ENCODE results near the gene TIGD7.

TIGD7 gene

DNA sequence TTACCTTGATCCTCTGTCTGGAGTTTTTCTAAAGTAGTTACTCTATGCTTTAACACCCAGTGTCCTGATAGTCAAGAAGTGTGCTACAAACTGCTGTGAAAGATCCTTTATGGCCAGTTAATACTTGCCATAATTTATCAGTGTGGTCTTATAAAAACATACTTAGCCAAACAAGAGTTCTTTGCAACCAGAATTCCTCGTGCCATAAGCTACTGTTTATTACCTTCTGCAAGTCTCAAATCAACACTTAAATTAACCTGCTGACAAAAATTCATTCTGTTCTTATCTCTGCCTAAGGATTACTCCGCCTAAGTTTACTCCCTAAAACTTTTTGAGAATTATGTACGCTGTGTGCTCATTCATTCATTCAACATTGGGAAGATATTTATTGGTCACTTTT lies 22.9 kb upstream of the TIGD7 start:
- in situ Hi-C loops (cut with MboI; ENCODE audit: low pct_unique_long_range_greater_than_20kb, low sequenced_read_pairs, unreplicated experiment), result no loop called here
- no peak for DNase-seq (ENCODE audit: low spot score)
- TF ChIP-seq, protein P1, sequence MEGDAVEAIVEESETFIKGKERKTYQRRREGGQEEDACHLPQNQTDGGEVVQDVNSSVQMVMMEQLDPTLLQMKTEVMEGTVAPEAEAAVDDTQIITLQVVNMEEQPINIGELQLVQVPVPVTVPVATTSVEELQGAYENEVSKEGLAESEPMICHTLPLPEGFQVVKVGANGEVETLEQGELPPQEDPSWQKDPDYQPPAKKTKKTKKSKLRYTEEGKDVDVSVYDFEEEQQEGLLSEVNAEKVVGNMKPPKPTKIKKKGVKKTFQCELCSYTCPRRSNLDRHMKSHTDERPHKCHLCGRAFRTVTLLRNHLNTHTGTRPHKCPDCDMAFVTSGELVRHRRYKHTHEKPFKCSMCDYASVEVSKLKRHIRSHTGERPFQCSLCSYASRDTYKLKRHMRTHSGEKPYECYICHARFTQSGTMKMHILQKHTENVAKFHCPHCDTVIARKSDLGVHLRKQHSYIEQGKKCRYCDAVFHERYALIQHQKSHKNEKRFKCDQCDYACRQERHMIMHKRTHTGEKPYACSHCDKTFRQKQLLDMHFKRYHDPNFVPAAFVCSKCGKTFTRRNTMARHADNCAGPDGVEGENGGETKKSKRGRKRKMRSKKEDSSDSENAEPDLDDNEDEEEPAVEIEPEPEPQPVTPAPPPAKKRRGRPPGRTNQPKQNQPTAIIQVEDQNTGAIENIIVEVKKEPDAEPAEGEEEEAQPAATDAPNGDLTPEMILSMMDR (IDR thresholded peaks at IDR 0.05; ENCODE audit: extremely low read depth, insufficient read depth, missing control alignments), result no peak

DNA sequence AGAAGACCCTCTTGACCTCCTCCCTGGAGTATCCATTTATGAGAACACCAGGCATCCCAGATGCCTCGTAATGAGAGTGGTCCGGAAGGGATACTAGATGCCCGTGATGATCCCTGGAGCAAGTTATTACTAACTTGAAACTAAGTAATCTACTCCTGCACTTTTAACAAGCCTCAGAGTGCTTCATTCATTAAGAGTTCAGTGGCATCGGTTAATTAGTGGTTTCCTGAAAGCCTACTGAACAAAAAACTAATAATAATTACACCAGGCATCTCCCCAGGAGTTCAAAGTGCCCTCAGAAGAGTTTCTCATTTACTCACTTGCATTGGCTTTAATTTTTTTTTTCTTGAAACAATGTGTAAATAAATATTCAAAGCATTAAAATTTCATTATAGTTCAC lies 22.3 kb upstream of the TIGD7 start:
- no peak for DNase-seq (ENCODE audit: low spot score)
- in situ Hi-C loops (cut with MboI; ENCODE audit: low pct_unique_long_range_greater_than_20kb, low sequenced_read_pairs, unreplicated experiment), result no loop called here
- TF ChIP-seq, protein P1 (IDR thresholded peaks at IDR 0.05; ENCODE audit: extremely low read depth, insufficient read depth, missing control alignments), result no peak

DNA sequence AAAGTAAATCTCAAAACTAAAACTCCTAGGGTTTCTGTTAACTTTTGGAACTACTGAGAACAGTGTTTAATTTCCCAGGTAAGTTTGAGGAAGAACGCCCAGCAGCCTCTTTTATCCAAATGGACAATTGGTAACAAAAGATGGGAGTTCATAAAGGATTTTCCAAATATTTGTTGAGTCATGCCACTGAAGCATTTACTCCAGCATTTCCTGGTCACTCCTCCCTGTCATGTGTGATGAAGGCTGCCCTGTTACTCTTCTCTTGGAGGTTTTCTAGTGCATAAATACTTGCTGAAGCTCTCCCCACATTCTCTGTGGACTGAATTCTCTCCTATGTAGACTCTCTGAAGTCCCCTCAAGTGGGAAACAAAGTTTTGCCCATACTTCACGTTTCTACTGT lies 16.6 kb upstream of the TIGD7 start:
- TF ChIP-seq, protein P1 (IDR thresholded peaks at IDR 0.05; ENCODE audit: extremely low read depth, insufficient read depth, missing control alignments), result no peak
- no peak for DNase-seq (ENCODE audit: low spot score)
- in situ Hi-C loops (cut with MboI; ENCODE audit: low pct_unique_long_range_greater_than_20kb, low sequenced_read_pairs, unreplicated experiment), result no loop called here

DNA sequence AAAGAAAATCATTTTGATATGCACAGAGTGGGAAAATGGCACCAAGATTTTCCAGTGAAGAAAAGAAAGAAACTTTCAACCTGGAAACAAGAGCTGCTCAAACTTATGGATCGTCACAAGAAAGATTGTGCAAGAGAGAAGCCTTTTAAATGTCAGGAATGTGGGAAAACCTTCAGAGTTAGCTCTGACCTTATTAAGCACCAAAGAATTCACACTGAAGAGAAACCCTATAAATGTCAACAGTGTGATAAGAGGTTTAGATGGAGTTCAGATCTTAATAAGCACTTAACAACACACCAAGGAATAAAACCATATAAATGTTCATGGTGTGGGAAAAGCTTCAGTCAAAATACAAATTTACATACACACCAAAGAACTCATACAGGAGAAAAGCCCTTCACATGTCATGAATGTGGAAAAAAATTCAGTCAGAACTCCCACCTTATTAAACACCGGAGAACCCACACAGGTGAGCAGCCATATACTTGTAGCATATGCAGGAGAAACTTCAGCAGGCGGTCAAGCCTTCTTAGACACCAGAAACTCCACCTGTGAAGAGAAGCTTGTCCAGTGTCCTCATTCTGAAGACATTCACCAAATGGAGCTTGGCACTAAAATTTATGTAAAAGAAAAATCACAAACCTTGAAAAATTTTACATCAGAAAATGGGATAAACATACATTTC lies 12.2 kb upstream of the TIGD7 start:
- DNase-seq (ENCODE audit: low spot score), result no peak
- TF ChIP-seq, protein P1 (IDR thresholded peaks at IDR 0.05; ENCODE audit: extremely low read depth, insufficient read depth, missing control alignments), result no peak
- in situ Hi-C loops (cut with MboI; ENCODE audit: low pct_unique_long_range_greater_than_20kb, low sequenced_read_pairs, unreplicated experiment), result no loop called here

DNA sequence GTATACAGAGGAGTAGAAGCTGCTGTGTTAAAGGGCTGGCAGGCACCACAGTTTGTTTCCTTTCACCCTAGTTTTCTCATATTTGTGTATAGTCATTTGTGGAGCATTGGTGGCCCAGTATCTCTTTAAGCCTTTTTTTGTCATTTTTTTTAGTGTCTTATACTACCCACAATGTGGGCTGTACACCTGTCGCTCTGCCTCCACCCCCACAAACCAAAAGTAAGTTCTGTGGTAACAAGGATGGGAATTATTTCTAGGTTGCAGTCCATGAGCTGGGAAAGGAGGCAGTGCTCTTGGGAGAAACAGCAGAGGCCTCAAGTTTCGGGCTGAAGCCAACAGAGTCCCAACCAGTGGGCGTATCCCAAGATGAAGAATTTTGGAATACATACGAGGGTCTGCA lies 6.3 kb upstream of the TIGD7 start:
- in situ Hi-C loops (cut with MboI; ENCODE audit: low pct_unique_long_range_greater_than_20kb, low sequenced_read_pairs, unreplicated experiment), result no loop called here
- DNase-seq (ENCODE audit: low spot score), result no peak
- TF ChIP-seq, protein P1 (IDR thresholded peaks at IDR 0.05; ENCODE audit: extremely low read depth, insufficient read depth, missing control alignments), result no peak

DNA sequence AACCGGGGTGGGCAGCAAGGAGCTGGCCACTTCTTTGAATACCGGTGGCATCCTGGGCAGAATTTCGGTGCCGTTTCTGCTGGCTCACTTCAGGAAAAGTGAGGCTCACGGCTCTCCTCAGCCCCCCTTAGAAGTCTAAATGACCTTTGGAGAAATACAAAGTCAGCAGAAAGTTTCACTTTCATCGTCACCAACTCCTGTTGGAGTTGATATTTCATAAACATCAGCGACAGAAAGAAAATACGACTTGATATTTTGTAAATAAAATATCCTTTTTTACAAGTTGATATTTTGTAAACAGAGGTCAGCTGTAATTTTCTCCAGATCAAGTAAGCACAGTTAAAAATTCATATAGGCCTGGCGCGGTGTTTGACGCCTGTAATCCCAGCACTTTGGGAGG lies 848 bp upstream of the TIGD7 start:
- in situ Hi-C loops (cut with MboI; ENCODE audit: low pct_unique_long_range_greater_than_20kb, low sequenced_read_pairs, unreplicated experiment), result no loop called here
- no peak for DNase-seq (ENCODE audit: low spot score)
- TF ChIP-seq, protein P1 (IDR thresholded peaks at IDR 0.05; ENCODE audit: extremely low read depth, insufficient read depth, missing control alignments), result no peak
